AG09319 (cell line): Measurements from ENCODE around the gene REEP2.

ENCODE experiments used
- DNase-seq: peaks from one replicate; pipeline ENCODE4 v3.0.0-alpha.2; 2010; ENCODE audit warnings: low read depth; ENCODE audit errors: extremely low read depth
- CTCF ChIP-seq: IDR thresholded peaks from 2 replicates; pipeline ENCODE4 v1.5.1; 2011; ENCODE audit warnings: low read depth, mild to moderate bottlenecking, inconsistent platforms, low read length, moderate library complexity

REEP2 gene

GRCh38 chr5:138449501-138450239, 10.8 kb downstream of the REEP2 start:
- peak; percentile 53 for DNase-seq
- TF ChIP-seq CTCF = peak; percentile 94

- DNase-seq = no peak
- TF ChIP-seq CTCF = no peak
These were observed 12.1 kb downstream of the REEP2 start for GRCh38 chr5:138450971-138451370.

- no peak for DNase-seq
- no peak for TF ChIP-seq CTCF
These were observed 13.9 kb downstream of the REEP2 start for GRCh38 chr5:138452720-138453119.

GRCh38 chr5:138453590-138453989, 14.7 kb downstream of the REEP2 start:
- no peak for TF ChIP-seq CTCF
- DNase-seq = no peak

- no peak for TF ChIP-seq CTCF
- DNase-seq = no peak
These were observed 15.3 kb downstream of the REEP2 start for GRCh38 chr5:138454121-138454520.

GRCh38 chr5:138455232-138455930, 16.5 kb downstream of the REEP2 start:
- no peak for DNase-seq
- TF ChIP-seq CTCF = no peak

GRCh38 chr5:138457531-138458275, 18.8 kb downstream of the REEP2 start:
- DNase-seq = no peak
- TF ChIP-seq CTCF = no peak; the same call in 1 of the 2 replicates
